ENCODE results near the gene VWA3B.

DNA sequence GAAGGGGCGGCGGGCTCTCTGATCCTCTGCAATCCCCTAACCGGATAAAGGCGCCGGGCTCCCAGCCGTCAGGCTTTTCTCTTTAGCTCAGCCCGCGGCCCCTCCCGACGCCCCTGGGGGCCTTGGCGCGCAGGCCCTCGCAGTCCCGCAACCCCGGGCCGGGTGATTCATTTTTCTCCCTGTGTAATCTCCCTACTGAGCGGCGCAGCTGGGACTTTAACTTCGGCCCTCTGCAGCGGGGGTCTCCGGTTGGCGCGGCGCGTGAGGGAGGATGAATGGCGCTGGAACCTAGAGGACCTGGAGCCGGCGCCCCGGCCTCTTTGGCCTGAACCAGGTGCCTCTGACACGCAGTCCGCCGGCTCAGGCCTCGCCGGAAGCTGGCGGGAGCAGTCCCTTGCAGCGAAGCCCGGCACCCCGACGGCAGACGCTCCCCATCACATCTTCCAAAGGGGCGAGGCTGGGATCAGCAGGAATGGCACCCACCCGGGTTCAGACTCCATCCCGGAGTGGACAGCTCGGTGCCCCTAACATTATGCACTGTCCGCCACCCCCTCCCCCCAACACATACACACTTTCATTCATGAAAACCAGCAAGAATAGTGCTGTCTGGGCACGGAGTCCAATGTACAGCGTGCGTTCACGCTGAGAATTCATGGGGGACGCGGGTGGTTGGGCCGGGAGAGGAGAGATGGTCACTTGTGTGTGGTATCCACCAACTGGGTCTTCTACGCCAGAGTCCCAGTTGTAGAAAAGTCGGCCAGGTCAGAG, 260.5 kb downstream of the VWA3B start:
- TF ChIP-seq, protein P1, sequence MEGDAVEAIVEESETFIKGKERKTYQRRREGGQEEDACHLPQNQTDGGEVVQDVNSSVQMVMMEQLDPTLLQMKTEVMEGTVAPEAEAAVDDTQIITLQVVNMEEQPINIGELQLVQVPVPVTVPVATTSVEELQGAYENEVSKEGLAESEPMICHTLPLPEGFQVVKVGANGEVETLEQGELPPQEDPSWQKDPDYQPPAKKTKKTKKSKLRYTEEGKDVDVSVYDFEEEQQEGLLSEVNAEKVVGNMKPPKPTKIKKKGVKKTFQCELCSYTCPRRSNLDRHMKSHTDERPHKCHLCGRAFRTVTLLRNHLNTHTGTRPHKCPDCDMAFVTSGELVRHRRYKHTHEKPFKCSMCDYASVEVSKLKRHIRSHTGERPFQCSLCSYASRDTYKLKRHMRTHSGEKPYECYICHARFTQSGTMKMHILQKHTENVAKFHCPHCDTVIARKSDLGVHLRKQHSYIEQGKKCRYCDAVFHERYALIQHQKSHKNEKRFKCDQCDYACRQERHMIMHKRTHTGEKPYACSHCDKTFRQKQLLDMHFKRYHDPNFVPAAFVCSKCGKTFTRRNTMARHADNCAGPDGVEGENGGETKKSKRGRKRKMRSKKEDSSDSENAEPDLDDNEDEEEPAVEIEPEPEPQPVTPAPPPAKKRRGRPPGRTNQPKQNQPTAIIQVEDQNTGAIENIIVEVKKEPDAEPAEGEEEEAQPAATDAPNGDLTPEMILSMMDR (IDR thresholded peaks at IDR 0.05; ENCODE audit: insufficient read depth, low read length, poor library complexity, severe bottlenecking) = no peak
- TF ChIP-seq EZH2phosphoT487 (conservative IDR thresholded peaks at IDR 0.05; ENCODE audit: low read length) = no peak
